Upper lobe of right lung (tissue), 1 donor: ENCODE results near the gene ISOC1. TPM values are rescaled to one million over a fixed set of nuclear protein-coding genes. Genes with fewer than 3 reads are reported as not detected.

Experiments used
- ATAC-seq: fragments of 200-7000 bp; cut with Tn5 transposase; one replicate; pipeline ENCODE4 v1.9.1; 2020; ENCODE audit warnings: mild to moderate bottlenecking, moderate library complexity
- DNase-seq: peaks from one replicate; pipeline ENCODE4 v3.0.0-alpha.2; 2020
- H3K27ac ChIP-seq: fragments of 200-600 bp; one replicate; pipeline ENCODE4 v1.8.0; 2022
- H3K27me3 ChIP-seq: fragments of 200-600 bp; one replicate; pipeline ENCODE4 v1.8.0; 2022; ENCODE audit warnings: mild to moderate bottlenecking
- H3K36me3 ChIP-seq: fragments of 200-600 bp; one replicate; pipeline ENCODE4 v1.8.0; 2022
- H3K4me1 ChIP-seq: fragments of 200-600 bp; one replicate; pipeline ENCODE4 v1.8.0; 2022
- H3K4me3 ChIP-seq: fragments of 200-600 bp; one replicate; pipeline ENCODE4 v1.8.0; 2022; ENCODE audit warnings: mild to moderate bottlenecking
- H3K9me3 ChIP-seq: fragments of 200-600 bp; one replicate; pipeline ENCODE4 v1.8.0; 2022
- intact Hi-C: fragments of 100-400 bp; cut with DNase I; formaldehyde crosslinking; loops from one replicate; pipeline ENCODE4 v1.11.0; 2022
- total RNA-seq: library from RNA; stranded (reverse); fragmentation: NEBNext Ultra II Directional; extraction: Animal tissue kit (Norgen Biotek cat#: 25700); gene quantifications from one replicate; pipeline ENCODE4 v1.2.1, GENCODE V29; 2021
- TF ChIP-seq, protein P1 (sequence below): fragments of 200-600 bp; IDR thresholded peaks from one replicate; pipeline ENCODE4 v1.8.0; 2022; ENCODE audit warnings: antibody characterized with exemption
- donor health status: DM: no; HTN: yes; CAD: no; lungs with severe emphysema.

ISOC1 gene
- total RNA-seq, 1 donor from 2014 or later, result 22.0 TPM

GRCh38 chr5:129118826-129119225 lies 24.3 kb downstream of the ISOC1 start:
- no peaks in the 10 kb centered on the region for H3K9me3 ChIP-seq
- no peaks in the 10 kb centered on the region for H3K36me3 ChIP-seq
- TF ChIP-seq, protein P1, sequence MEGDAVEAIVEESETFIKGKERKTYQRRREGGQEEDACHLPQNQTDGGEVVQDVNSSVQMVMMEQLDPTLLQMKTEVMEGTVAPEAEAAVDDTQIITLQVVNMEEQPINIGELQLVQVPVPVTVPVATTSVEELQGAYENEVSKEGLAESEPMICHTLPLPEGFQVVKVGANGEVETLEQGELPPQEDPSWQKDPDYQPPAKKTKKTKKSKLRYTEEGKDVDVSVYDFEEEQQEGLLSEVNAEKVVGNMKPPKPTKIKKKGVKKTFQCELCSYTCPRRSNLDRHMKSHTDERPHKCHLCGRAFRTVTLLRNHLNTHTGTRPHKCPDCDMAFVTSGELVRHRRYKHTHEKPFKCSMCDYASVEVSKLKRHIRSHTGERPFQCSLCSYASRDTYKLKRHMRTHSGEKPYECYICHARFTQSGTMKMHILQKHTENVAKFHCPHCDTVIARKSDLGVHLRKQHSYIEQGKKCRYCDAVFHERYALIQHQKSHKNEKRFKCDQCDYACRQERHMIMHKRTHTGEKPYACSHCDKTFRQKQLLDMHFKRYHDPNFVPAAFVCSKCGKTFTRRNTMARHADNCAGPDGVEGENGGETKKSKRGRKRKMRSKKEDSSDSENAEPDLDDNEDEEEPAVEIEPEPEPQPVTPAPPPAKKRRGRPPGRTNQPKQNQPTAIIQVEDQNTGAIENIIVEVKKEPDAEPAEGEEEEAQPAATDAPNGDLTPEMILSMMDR, result no peak
- DNase-seq (no peak), ATAC-seq (no peak)
- H3K4me3 ChIP-seq, result no peak overlapping the region
- intact Hi-C loops, result no loop called here
- H3K27me3 ChIP-seq, result no peaks in the 10 kb centered on the region
- H3K27ac ChIP-seq, result no peak overlapping the region
- H3K4me1 ChIP-seq, result no peaks in the 10 kb centered on the region

DNA sequence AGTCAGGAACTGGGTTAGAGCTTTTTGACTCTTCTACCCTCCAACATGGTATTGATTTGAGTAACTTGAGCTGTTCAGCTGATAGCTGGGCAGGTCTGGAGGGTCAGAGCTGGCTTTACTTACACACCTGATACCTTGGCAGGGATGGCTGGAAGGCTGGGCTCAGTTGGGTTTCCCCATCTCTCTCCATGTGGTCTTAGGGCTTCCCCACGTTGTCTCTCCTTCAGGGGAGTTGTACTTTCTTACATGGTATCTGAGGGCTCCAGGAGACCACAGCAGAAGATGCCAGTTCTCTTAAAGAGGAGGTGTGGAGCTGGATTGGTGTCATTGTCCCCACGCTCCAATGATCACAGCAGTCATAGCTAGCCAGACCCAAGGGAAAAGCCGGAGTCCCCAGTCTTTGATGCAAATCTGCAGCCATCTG lies 25.6 kb downstream of the ISOC1 start:
- H3K27ac ChIP-seq, result no peak overlapping the region
- H3K4me3 ChIP-seq, result no peak overlapping the region
- no peaks in the 10 kb centered on the region for H3K27me3 ChIP-seq
- no peaks in the 10 kb centered on the region for H3K36me3 ChIP-seq
- H3K4me1 ChIP-seq, result no peaks in the 10 kb centered on the region
- TF ChIP-seq, protein P1, result no peak
- intact Hi-C loops, result no loop called here
- no peaks in the 10 kb centered on the region for H3K9me3 ChIP-seq
- no peak for DNase-seq
- ATAC-seq, result no peak

DNA sequence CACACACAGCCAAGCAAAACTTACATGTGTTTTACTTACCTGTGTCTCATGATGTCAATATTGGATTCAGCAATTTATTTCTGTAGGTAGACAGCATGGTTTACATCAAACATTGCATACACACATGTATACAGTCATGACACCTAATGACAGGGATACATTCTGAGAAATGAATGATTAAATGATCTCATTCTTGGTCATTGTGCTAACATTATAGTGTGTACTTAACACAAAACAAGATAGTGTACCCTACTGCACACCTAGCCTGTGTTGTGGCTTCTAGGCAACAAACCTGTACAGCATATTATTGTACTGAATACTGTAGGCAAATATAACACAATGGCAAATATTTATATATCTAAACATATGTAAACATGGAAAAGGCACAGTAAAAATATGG lies 28.0 kb downstream of the ISOC1 start:
- Histone ChIP-seq H3K4me3 (no peak overlapping the region), H3K27ac (no peak overlapping the region), H3K27me3 (no peaks in the 10 kb centered on the region), H3K36me3 (no peaks in the 10 kb centered on the region), H3K9me3 (no peaks in the 10 kb centered on the region), H3K4me1 (no peaks in the 10 kb centered on the region)
- TF ChIP-seq, protein P1, result no peak
- ATAC-seq, result no peak
- no peak for DNase-seq
- intact Hi-C loops, result no loop called here

DNA sequence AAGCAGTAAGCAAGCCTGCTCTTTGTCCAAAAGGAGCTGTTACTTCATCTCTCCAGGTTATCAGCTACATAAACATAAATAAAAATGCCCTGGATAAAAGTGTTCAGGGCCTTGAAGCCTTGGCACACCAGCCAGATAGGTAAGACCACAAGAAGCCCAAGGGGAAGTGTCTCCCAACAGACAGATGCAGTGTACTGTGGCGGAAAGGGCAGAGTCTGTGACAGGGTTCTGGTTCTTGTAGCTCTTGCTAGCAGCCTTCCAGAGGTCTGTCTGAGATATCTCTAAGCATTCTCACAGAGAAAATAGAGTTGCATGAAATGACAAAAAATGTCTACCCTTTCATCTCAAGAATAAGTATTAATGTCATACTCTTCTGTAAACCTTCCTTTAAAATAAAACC lies 30.1 kb downstream of the ISOC1 start:
- no peak overlapping the region for H3K27ac ChIP-seq
- H3K4me3 ChIP-seq, result no peak overlapping the region
- ATAC-seq (no peak), DNase-seq (no peak)
- no peaks in the 10 kb centered on the region for H3K27me3 ChIP-seq
- no peaks in the 10 kb centered on the region for H3K4me1 ChIP-seq
- no peaks in the 10 kb centered on the region for H3K9me3 ChIP-seq
- intact Hi-C loops, result no loop called here
- no peaks in the 10 kb centered on the region for H3K36me3 ChIP-seq
- TF ChIP-seq, protein P1, result no peak

DNA sequence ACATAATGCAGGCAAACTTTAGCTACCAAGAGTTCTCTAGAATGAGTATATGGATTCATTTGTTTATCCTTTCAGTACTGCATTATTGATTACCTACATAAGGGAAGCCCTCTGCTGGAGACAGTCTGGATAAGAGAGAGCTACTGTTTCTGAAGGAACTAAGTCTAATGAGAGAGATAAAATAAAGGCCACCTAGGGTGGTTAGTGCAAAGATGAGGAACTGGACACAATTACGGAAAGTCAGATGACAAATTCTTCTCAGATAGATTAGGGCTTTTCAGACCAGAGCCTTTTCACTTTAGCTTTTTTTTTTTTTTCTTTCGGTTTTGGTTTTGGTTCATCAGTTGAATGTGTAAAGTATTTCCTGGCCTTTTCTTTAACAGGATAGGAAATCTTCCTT lies 31.3 kb downstream of the ISOC1 start:
- no peak overlapping the region for H3K4me3 ChIP-seq
- intact Hi-C loops, result no loop called here
- H3K27me3 ChIP-seq, result no peaks in the 10 kb centered on the region
- ATAC-seq (no peak), DNase-seq (no peak)
- no peaks in the 10 kb centered on the region for H3K36me3 ChIP-seq
- no peak overlapping the region for H3K27ac ChIP-seq
- H3K9me3 ChIP-seq, result no peaks in the 10 kb centered on the region
- H3K4me1 ChIP-seq, result no peaks in the 10 kb centered on the region
- TF ChIP-seq, protein P1, result no peak

DNA sequence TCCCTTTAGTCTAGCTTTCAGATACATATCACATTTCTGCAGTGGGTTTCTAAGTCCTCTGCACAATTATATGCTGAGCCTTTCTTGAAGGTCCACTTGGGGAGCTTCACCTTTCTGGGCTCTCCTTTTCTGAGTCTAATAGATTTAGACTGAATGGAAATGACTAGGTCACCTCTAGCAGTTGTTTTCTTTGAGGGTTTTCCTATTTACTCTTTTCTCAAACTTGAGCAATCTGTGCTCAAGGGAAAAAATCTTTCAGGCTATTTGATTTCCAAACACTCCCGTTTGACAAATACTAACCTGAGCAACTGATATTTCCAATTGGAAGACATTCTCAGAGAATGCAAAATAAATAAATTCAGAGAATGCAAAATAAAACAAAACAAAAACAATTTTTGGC lies 39.0 kb downstream of the ISOC1 start:
- Histone ChIP-seq H3K4me1 (no peaks in the 10 kb centered on the region), H3K9me3 (no peaks in the 10 kb centered on the region), H3K4me3 (no peak overlapping the region), H3K36me3 (no peaks in the 10 kb centered on the region), H3K27ac (no peak overlapping the region), H3K27me3 (no peaks in the 10 kb centered on the region)
- TF ChIP-seq, protein P1, result no peak
- DNase-seq, result no peak
- ATAC-seq, result no peak
- intact Hi-C loops, result no loop called here
